Esophagus muscularis mucosa (tissue), 4 donors: ENCODE measurements around the gene UGT3A1. TPM values are rescaled to one million over a fixed set of nuclear protein-coding genes. Genes with fewer than 3 reads are reported as not detected.

Experiments
- DNase-seq: peaks from one replicate; pipeline ENCODE4 v3.0.0-alpha.2; 2017; ENCODE audit errors: extremely low spot score
- H3K27ac ChIP-seq, 4 donors: fragments of 200-600 bp; sonication (generic); replicated peaks in 1 of 4; 1 replicate in 3 of 4; 2 replicates in 1 of 4; pipeline ENCODE4 v1.5.1; 2016 to 2019; ENCODE audit warnings: mild to moderate bottlenecking in 1 of 4
- H3K27me3 ChIP-seq, 4 donors: fragments of 200-600 bp; sonication (generic); one replicate each; pipeline versions ENCODE4 v1.5.1 to v1.6.0; 2016 to 2019
- H3K36me3 ChIP-seq, 4 donors: fragments of 200-600 bp; sonication (generic); one replicate each; pipeline ENCODE4 v1.5.1; 2016 to 2019
- H3K4me1 ChIP-seq, 4 donors: fragments of 200-600 bp; sonication (generic); one replicate each; pipeline ENCODE4 v1.5.1; 2016 to 2019
- H3K4me3 ChIP-seq, 4 donors: fragments of 200-600 bp; sonication (generic); 1 replicate in 2 of 4; 2 replicates in 2 of 4; pipeline ENCODE4 v1.5.1; 2016 to 2019; ENCODE audit warnings: mild to moderate bottlenecking in 4 of 4, moderate library complexity in 1 of 4
- H3K9me3 ChIP-seq, 4 donors: fragments of 200-600 bp; sonication (generic); 1 replicate in 3 of 4; 2 replicates in 1 of 4; pipeline ENCODE4 v1.5.1; 2016 to 2019
- CTCF ChIP-seq, 3 experiments: fragments of 200-600 bp in 2 of 3; fragments of 450-650 bp in 1 of 3; sonication (generic) in 2 of 3; IDR thresholded peaks; one replicate each; pipeline ENCODE4 v1.5.1; 2017 to 2019; ENCODE audit warnings: antibody characterized with exemption in 3 of 3, mild to moderate bottlenecking in 2 of 3, moderate library complexity in 1 of 3
- EP300 ChIP-seq: sonication (generic); formaldehyde crosslinking; IDR thresholded peaks from one replicate; pipeline ENCODE4 v1.6.1; 2017; ENCODE audit warnings: antibody characterized with exemption
- POLR2A ChIP-seq: fragments of 450-650 bp; IDR thresholded peaks from one replicate; pipeline ENCODE4 v1.6.1; 2017; ENCODE audit warnings: antibody characterized with exemption, moderate library complexity, mild to moderate bottlenecking, low read depth
- POLR2AphosphoS5 ChIP-seq, 2 donors: sonication (generic); formaldehyde crosslinking; IDR thresholded peaks; one replicate each; pipeline ENCODE4 v1.6.1; 2017; ENCODE audit warnings: antibody characterized with exemption in 2 of 2
- WGBS: methylation state at CpG from one replicate; pipeline ENCODE4 v1.1.5; 2018; 5-methylcytosine and 5-hydroxymethylcytosine counted together
- intact Hi-C: fragments of 100-400 bp; cut with DNase I; formaldehyde crosslinking; loops from one replicate; pipeline ENCODE4 v1.15.1; 2023
- total RNA-seq, 4 donors: library from RNA; depleted of rRNA; stranded (reverse); fragments of >200 nt; gene quantifications; one replicate each; pipeline versions ENCODE4 v1.1.0 to v1.2.1, GENCODE V29; 2016

Gene UGT3A1
- total RNA-seq, 4 donors from 2014 or later, result not detected

- Histone ChIP-seq H3K36me3 (no peaks in the 10 kb centered on the region), H3K27me3 (no peaks in the 10 kb centered on the region), H3K4me1 (no peaks in the 10 kb centered on the region), H3K9me3 (no peaks in the 10 kb centered on the region), H3K27ac (no peak overlapping the region), H3K4me3 (no peak overlapping the region)
- intact Hi-C loops, result no loop called here
- DNase-seq, result no peak
- no peak for TF ChIP-seq POLR2AphosphoS5 (IDR thresholded peaks at IDR 0.05)
- 72% methylated on average over 4 of the region's 4 CpGs for WGBS
Observed at GRCh38 chr5:35974570-35974969, 16.6 kb downstream of the UGT3A1 start.

- no peaks in the 10 kb centered on the region for H3K27me3 ChIP-seq
- 65% methylated on average over 5 of the region's 5 CpGs for WGBS
- TF ChIP-seq CTCF (IDR thresholded peaks at IDR 0.05) (no peak), POLR2A (no peak), POLR2AphosphoS5 (IDR thresholded peaks at IDR 0.05) (no peak), EP300 (no peak)
- no peak overlapping the region for H3K27ac ChIP-seq
- no peak for DNase-seq
- no peaks in the 10 kb centered on the region for H3K36me3 ChIP-seq
- H3K4me3 ChIP-seq, result no peak overlapping the region
- H3K9me3 ChIP-seq, result no peaks in the 10 kb centered on the region
- intact Hi-C loops, result no loop called here
- H3K4me1 ChIP-seq, result no peaks in the 10 kb centered on the region
Observed at GRCh38 chr5:35971878-35972210, 19.3 kb downstream of the UGT3A1 start.

- H3K4me1 ChIP-seq, result no peaks in the 10 kb centered on the region
- DNase-seq, result peak; percentile 37
- WGBS, result 65% methylated on average over 4 of the region's 4 CpGs
- no peaks in the 10 kb centered on the region for H3K9me3 ChIP-seq
- H3K27ac ChIP-seq, result no peak overlapping the region
- no peaks in the 10 kb centered on the region for H3K27me3 ChIP-seq
- H3K36me3 ChIP-seq, result no peaks in the 10 kb centered on the region
- H3K4me3 ChIP-seq, result no peak overlapping the region
- intact Hi-C loops, result no loop called here
- TF ChIP-seq POLR2A, result no peak
- TF ChIP-seq POLR2AphosphoS5 (IDR thresholded peaks at IDR 0.05), result no peak
- TF ChIP-seq EP300, result no peak
- no peak for TF ChIP-seq CTCF (IDR thresholded peaks at IDR 0.05)
Observed at GRCh38 chr5:35971186-35971877, 19.9 kb downstream of the UGT3A1 start.

- DNase-seq, result no peak
- H3K9me3 ChIP-seq, result peaks cover 0 to 12% (median 7%) of the 10 kb centered on the region in 4 donors
- H3K4me3 ChIP-seq, result no peak overlapping the region
- 58% methylated on average over 8 of the region's 8 CpGs for WGBS
- intact Hi-C loops, result no loop called here
- no peaks in the 10 kb centered on the region for H3K4me1 ChIP-seq
- H3K27ac ChIP-seq, result no peak overlapping the region
- no peak for TF ChIP-seq POLR2AphosphoS5 (IDR thresholded peaks at IDR 0.05)
- no peak for TF ChIP-seq CTCF (IDR thresholded peaks at IDR 0.05)
- no peak for TF ChIP-seq POLR2A
- no peak for TF ChIP-seq EP300
- no peaks in the 10 kb centered on the region for H3K36me3 ChIP-seq
- H3K27me3 ChIP-seq, result peaks cover 0 to 14% (median 0%) of the 10 kb centered on the region in 4 donors
Observed at GRCh38 chr5:35963381-35963843, 27.8 kb downstream of the UGT3A1 start.

GRCh38 chr5:35960328-35960727 is 30.9 kb downstream of the UGT3A1 start:
- WGBS, result 69% methylated on average over 6 of the region's 7 CpGs
- intact Hi-C loops, result no loop called here

More at GRCh38 chr5:35960328-35960727, 30.9 kb downstream of the UGT3A1 start:
- peaks cover 0 to 17% (median 0%) of the 10 kb centered on the region in 4 donors for H3K27me3 ChIP-seq
- DNase-seq, result peak; percentile 79
- H3K4me3 ChIP-seq, result no peak overlapping the region
- TF ChIP-seq CTCF (IDR thresholded peaks at IDR 0.05), result no peak
- TF ChIP-seq EP300, result no peak
- no peak for TF ChIP-seq POLR2AphosphoS5 (IDR thresholded peaks at IDR 0.05)
- no peak for TF ChIP-seq POLR2A
- H3K36me3 ChIP-seq, result no peaks in the 10 kb centered on the region
- no peak overlapping the region for H3K27ac ChIP-seq
- H3K9me3 ChIP-seq, result peaks cover 0 to 16% (median 7%) of the 10 kb centered on the region in 4 donors
- H3K4me1 ChIP-seq, result no peaks in the 10 kb centered on the region
